Epithelial cell of proximal tubule (primary cell): ENCODE results near the gene PHOX2A. TPM values are rescaled to one million over a fixed set of nuclear protein-coding genes. Genes with fewer than 3 reads are reported as not detected.
"Not testable (repeated sequence)": the region's sequence is repeated elsewhere in the genome, so short reads cannot be mapped to it uniquely, and the experiment has no call there.

Experiments
- DNase-seq: peaks from one replicate; pipeline ENCODE4 v3.0.0-alpha.2; 2011; ENCODE audit warnings: low read depth
- H3K4me3 ChIP-seq: 2 replicates; pipeline ENCODE4 v1.5.1; 2011; ENCODE audit warnings: low read depth, mild to moderate bottlenecking, low read length
- CTCF ChIP-seq: conservative IDR thresholded peaks from 2 replicates; pipeline ENCODE4 v1.5.1; 2012; ENCODE audit warnings: low read depth, mild to moderate bottlenecking, low read length
- total RNA-seq: library from RNA; depleted of rRNA; stranded (reverse); fragments of >200 nt; gene quantifications from 2 replicates; pipeline ENCODE4 v1.2.3, GENCODE V29; 2015

The PHOX2A gene
- total RNA-seq, 1 donor from 2014 or later = not detected

- H3K4me3 ChIP-seq = no peak overlapping the region
- TF ChIP-seq CTCF = no peak
- no peak for DNase-seq
These were observed 22.4 kb downstream of the PHOX2A start for GRCh38 chr11:72221386-72222075.

GRCh38 chr11:72220696-72221363 lies 23.1 kb downstream of the PHOX2A start:
- DNase-seq = no peak
- TF ChIP-seq CTCF = no peak

GRCh38 chr11:72218251-72218745 lies 25.7 kb downstream of the PHOX2A start:
- no peak for DNase-seq
- no peak overlapping the region for H3K4me3 ChIP-seq
- no peak for TF ChIP-seq CTCF

More at GRCh38 chr11:72220696-72221363, 23.1 kb downstream of the PHOX2A start:
- H3K4me3 ChIP-seq = no peak overlapping the region

GRCh38 chr11:72217841-72218240 lies 26.1 kb downstream of the PHOX2A start:
- no peak for DNase-seq
- no peak for TF ChIP-seq CTCF
- H3K4me3 ChIP-seq = no peak overlapping the region

- DNase-seq = no peak
- TF ChIP-seq CTCF = no peak
- no peak within 1 kb of the TSS for H3K4me3 ChIP-seq
These were observed 27.3 kb downstream of the PHOX2A start, which contains the start of gene FOLR2 for GRCh38 chr11:72216638-72217037. FOLR2 (plus strand) TSS chr11:72216794; CDS start chr11:72218585, 1,791 bp downstream.

- no peak for DNase-seq
- no peak for TF ChIP-seq CTCF
- H3K4me3 ChIP-seq = no peak overlapping the region
These were observed 34.9 kb downstream of the PHOX2A start for GRCh38 chr11:72209101-72209500.

- no peak overlapping the region for H3K4me3 ChIP-seq
- TF ChIP-seq CTCF = no peak
- DNase-seq = no peak
These were observed 35.7 kb downstream of the PHOX2A start for GRCh38 chr11:72208281-72208680.

- DNase-seq, H3K4me3 ChIP-seq: not testable (repeated sequence)
These were observed 37.2 kb downstream of the PHOX2A start for GRCh38 chr11:72206794-72207193.
